ENCODE measurements around the gene CHRM2. TPM values are rescaled to one million over a fixed set of nuclear protein-coding genes. Genes with fewer than 3 reads are reported as not detected.

The CHRM2 gene
- total RNA-seq, 2 donors from 2014 or later = 0.30 to 6.1 TPM

DNA sequence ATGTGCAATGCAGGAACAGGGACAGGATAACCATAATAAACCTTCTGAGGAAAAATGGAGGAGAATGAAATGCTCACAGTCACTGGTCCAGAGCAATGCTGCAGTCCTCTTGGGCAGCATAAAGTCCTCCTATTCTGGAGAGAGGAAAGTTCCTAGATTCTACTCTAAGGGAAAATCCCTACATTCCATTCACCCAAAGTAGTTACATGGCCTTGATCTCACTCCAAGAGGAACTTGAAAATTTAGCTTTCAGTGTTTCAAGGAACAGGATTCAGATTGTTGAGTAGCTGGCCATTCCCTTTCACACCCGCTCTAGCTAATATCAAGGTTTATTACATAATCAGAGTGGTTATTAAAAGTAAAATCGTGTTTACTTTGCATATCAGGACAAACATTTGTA is 168.3 kb downstream of the CHRM2 start:
- Histone ChIP-seq H3K36me3 (no peaks in the 10 kb centered on the region), H3K27ac (no peak overlapping the region), H3K9ac (ENCODE audit: low read depth in 2 of 2, low read length in 2 of 2) (no peak overlapping the region), H3K4me1 (no peaks in the 10 kb centered on the region), H3K4me3 (no peak overlapping the region), H3K27me3 (no peaks in the 10 kb centered on the region), H3K9me3 (no peaks in the 10 kb centered on the region)
- intact Hi-C loops (cut with DNase I) = no loop called here
- TF ChIP-seq, protein P1, sequence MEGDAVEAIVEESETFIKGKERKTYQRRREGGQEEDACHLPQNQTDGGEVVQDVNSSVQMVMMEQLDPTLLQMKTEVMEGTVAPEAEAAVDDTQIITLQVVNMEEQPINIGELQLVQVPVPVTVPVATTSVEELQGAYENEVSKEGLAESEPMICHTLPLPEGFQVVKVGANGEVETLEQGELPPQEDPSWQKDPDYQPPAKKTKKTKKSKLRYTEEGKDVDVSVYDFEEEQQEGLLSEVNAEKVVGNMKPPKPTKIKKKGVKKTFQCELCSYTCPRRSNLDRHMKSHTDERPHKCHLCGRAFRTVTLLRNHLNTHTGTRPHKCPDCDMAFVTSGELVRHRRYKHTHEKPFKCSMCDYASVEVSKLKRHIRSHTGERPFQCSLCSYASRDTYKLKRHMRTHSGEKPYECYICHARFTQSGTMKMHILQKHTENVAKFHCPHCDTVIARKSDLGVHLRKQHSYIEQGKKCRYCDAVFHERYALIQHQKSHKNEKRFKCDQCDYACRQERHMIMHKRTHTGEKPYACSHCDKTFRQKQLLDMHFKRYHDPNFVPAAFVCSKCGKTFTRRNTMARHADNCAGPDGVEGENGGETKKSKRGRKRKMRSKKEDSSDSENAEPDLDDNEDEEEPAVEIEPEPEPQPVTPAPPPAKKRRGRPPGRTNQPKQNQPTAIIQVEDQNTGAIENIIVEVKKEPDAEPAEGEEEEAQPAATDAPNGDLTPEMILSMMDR (IDR thresholded peaks at IDR 0.05) = no peak
- DNase-seq = no peak

DNA sequence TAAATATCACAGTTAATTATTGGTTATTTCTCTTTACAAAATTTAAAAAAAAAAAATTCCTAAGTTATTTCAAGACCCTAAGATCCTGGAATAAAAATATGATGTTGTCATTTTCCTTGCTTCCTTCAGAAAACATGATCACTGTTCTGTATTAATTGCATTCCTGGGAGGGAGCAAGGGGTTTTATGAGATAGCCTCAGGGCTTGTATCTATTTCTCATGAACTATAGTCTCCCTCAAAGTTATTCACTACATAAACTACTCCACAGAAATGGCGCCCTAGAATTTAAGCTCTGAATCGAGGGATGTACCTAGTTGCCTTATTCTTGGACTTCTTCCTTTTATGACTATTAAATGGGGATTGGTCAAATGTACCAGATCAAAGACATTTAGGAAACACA is 170.3 kb downstream of the CHRM2 start:
- no peak overlapping the region for H3K9ac ChIP-seq (ENCODE audit: low read depth in 2 of 2, low read length in 2 of 2)
- no peak for DNase-seq
- H3K4me1 ChIP-seq = no peaks in the 10 kb centered on the region
- H3K9me3 ChIP-seq = no peaks in the 10 kb centered on the region
- intact Hi-C loops (cut with DNase I) = no loop called here
- H3K27me3 ChIP-seq = no peaks in the 10 kb centered on the region
- no peak overlapping the region for H3K27ac ChIP-seq
- H3K4me3 ChIP-seq = no peak overlapping the region
- no peaks in the 10 kb centered on the region for H3K36me3 ChIP-seq
- TF ChIP-seq, protein P1 (IDR thresholded peaks at IDR 0.05) = no peak

DNA sequence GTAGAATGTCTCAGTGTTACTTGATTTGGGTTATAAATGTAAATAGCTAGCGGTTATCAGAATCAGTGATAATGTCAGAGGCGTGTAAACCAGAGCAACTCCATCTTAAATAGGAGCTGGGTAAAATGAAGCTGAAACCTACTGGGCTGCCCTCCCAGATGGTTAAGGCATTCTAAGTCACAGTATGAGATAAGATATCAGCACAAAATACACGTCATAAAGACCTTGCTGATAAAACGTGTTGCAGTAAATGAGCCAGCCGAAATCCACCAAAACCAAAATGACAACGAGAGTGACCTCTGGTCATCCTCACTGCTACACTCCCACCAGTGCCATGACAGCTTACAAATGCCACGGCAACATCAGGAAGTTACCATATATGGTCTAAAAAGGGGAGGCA is 172.3 kb downstream of the CHRM2 start:
- Histone ChIP-seq H3K4me3 (no peak overlapping the region), H3K4me1 (no peaks in the 10 kb centered on the region), H3K36me3 (no peaks in the 10 kb centered on the region), H3K9ac (ENCODE audit: low read depth in 2 of 2, low read length in 2 of 2) (no peak overlapping the region), H3K9me3 (no peaks in the 10 kb centered on the region), H3K27ac (no peak overlapping the region), H3K27me3 (no peaks in the 10 kb centered on the region)
- intact Hi-C loops (cut with DNase I) = no loop called here
- TF ChIP-seq, protein P1 (IDR thresholded peaks at IDR 0.05) = no peak
- DNase-seq = no peak

DNA sequence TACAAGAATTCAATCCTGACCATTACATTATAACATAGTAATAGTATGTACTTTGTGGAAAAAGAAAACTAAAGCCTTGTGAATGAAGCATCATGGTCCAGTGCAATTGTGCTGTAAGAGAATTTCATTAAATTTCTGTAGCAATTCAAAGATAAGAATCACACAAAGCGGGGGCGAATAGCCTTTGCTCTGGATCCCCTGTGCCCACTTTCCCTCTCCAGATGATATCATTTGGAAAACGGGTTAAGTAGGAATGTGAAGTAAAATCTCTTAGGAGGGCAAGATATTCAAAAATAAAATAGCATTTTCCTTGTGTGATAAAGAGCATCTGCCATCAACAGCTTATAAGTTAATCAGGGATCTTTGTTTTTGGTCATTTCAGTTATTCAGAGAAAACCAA is 177.1 kb downstream of the CHRM2 start:
- Histone ChIP-seq H3K27me3 (no peaks in the 10 kb centered on the region), H3K4me3 (no peak overlapping the region), H3K9ac (ENCODE audit: low read depth in 2 of 2, low read length in 2 of 2) (no peak overlapping the region), H3K9me3 (no peaks in the 10 kb centered on the region), H3K27ac (no peak overlapping the region), H3K36me3 (no peaks in the 10 kb centered on the region), H3K4me1 (no peaks in the 10 kb centered on the region)
- DNase-seq = no peak
- TF ChIP-seq, protein P1 (IDR thresholded peaks at IDR 0.05) = no peak
- intact Hi-C loops (cut with DNase I) = no loop called here

DNA sequence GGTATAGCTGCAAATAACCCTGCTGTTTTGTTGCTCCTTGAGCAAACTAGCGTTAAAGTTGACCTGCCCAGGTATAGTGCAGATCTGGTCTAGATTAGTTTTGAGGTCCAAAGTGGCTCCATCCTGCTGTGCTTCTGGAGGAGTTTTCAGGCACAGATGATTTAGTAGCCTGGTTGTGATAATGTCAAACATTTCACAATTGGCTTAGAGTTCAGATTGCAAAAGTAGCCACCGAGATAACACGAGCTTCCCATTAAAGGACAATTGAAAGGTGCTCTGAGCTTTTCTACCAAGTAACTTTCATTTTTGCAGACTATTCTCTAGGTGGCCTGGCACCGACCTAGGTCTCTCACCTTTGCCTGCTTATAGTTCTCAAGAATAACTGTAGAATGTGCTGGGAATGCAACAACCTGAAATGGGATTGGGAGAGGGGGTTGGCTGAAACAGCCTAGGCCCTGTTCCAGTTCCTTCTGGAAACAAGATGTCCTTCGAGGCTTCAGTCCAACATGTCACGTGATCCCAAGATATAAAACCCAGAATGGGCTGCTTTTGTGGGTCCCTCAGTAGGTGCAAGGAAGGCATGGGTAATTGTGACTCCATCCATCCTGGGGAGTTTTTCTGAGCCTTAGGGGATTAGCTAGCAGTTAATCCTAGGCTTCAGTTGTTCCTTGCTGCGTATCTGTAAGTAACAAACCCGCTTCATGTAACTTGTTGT is 201.0 kb downstream of the CHRM2 start:
- Histone ChIP-seq H3K9ac (ENCODE audit: low read depth in 2 of 2, low read length in 2 of 2) (no peak overlapping the region), H3K27me3 (no peaks in the 10 kb centered on the region), H3K9me3 (no peaks in the 10 kb centered on the region), H3K4me1 (no peaks in the 10 kb centered on the region), H3K36me3 (no peaks in the 10 kb centered on the region), H3K27ac (no peak overlapping the region), H3K4me3 (no peak overlapping the region)
- TF ChIP-seq, protein P1 (IDR thresholded peaks at IDR 0.05) = no peak
- no peak for DNase-seq
- intact Hi-C loops (cut with DNase I) = no loop called here

Small RNA genes lying within 50 kb of the gene (microRNA-seq; reads per million reads assigned to microRNA genes)
- 526 reads per million, percentile 70 among the genes with 10 or more reads in this experiment for gene MIR490

All from colonic mucosa (tissue), 4 donors.